T-helper 1 cell treated with Interleukin-12 subunit alpha and Interleukin-12 subunit beta and Interleukin-4 antibody, amounts not matched to agents 30 μg/mL and 1 μg/mL, for 36 hours (primary cell): ENCODE data around the gene CMIP.

ENCODE experiments used
- H3K27ac Mint-ChIP-seq: one replicate; pipeline ENCODE4 v1.8.0; 2021; ENCODE audit warnings: mild to moderate bottlenecking, mixed read lengths
- H3K27me3 Mint-ChIP-seq: one replicate; pipeline ENCODE4 v1.8.0; 2021; ENCODE audit warnings: low read depth, mixed read lengths
- H3K36me3 Mint-ChIP-seq: one replicate; pipeline ENCODE4 v1.8.0; 2021; ENCODE audit warnings: low read depth, mixed read lengths
- H3K4me1 Mint-ChIP-seq: one replicate; pipeline ENCODE4 v1.8.0; 2021; ENCODE audit warnings: low read depth, mixed read lengths
- H3K4me3 Mint-ChIP-seq: one replicate; pipeline ENCODE4 v1.8.0; 2021; ENCODE audit warnings: mild to moderate bottlenecking, moderate library complexity, mixed read lengths
- H3K9me3 Mint-ChIP-seq: one replicate; pipeline ENCODE4 v1.8.0; 2021; ENCODE audit warnings: mixed read lengths

CMIP gene

GRCh38 chr16:81531419-81531821 lies 86.8 kb downstream of the CMIP start:
- no peaks in the 10 kb centered on the region for H3K9me3 Mint-ChIP-seq
- no peak overlapping the region for H3K4me3 Mint-ChIP-seq
- peaks cover 6% of the 10 kb centered on the region for H3K36me3 Mint-ChIP-seq
- H3K27me3 Mint-ChIP-seq: no peaks in the 10 kb centered on the region
- H3K4me1 Mint-ChIP-seq: peaks cover 25% of the 10 kb centered on the region
- no peak overlapping the region for H3K27ac Mint-ChIP-seq

- Mint-ChIP-seq H3K27ac (no peak overlapping the region), H3K9me3 (no peaks in the 10 kb centered on the region), H3K4me1 (peaks cover 20% of the 10 kb centered on the region), H3K27me3 (no peaks in the 10 kb centered on the region), H3K4me3 (no peak overlapping the region), H3K36me3 (no peaks in the 10 kb centered on the region)
Observed at GRCh38 chr16:81532491-81533174, 88.0 kb downstream of the CMIP start.

- no peak overlapping the region for H3K4me3 Mint-ChIP-seq
- H3K9me3 Mint-ChIP-seq: no peaks in the 10 kb centered on the region
Observed at GRCh38 chr16:81533175-81533507, 88.5 kb downstream of the CMIP start.

GRCh38 chr16:81535679-81536360 lies 91.2 kb downstream of the CMIP start:
- H3K27ac Mint-ChIP-seq: no peak overlapping the region
- H3K9me3 Mint-ChIP-seq: no peaks in the 10 kb centered on the region
- H3K27me3 Mint-ChIP-seq: no peaks in the 10 kb centered on the region
- H3K36me3 Mint-ChIP-seq: no peaks in the 10 kb centered on the region
- H3K4me1 Mint-ChIP-seq: peaks cover 4% of the 10 kb centered on the region
- no peak overlapping the region for H3K4me3 Mint-ChIP-seq

More at GRCh38 chr16:81533175-81533507, 88.5 kb downstream of the CMIP start:
- Mint-ChIP-seq H3K27ac (no peak overlapping the region), H3K36me3 (no peaks in the 10 kb centered on the region), H3K27me3 (no peaks in the 10 kb centered on the region), H3K4me1 (peaks cover 19% of the 10 kb centered on the region)

- Mint-ChIP-seq H3K4me3 (no peak overlapping the region), H3K9me3 (no peaks in the 10 kb centered on the region), H3K27me3 (no peaks in the 10 kb centered on the region), H3K4me1 (peaks cover 4% of the 10 kb centered on the region), H3K36me3 (no peaks in the 10 kb centered on the region), H3K27ac (no peak overlapping the region)
Observed at GRCh38 chr16:81536648-81537047, 92.0 kb downstream of the CMIP start.

- no peak overlapping the region for H3K27ac Mint-ChIP-seq
- H3K27me3 Mint-ChIP-seq: no peaks in the 10 kb centered on the region
- H3K9me3 Mint-ChIP-seq: no peaks in the 10 kb centered on the region
- no peak overlapping the region for H3K4me3 Mint-ChIP-seq
- H3K4me1 Mint-ChIP-seq: peaks cover 3% of the 10 kb centered on the region
- no peaks in the 10 kb centered on the region for H3K36me3 Mint-ChIP-seq
Observed at GRCh38 chr16:81537721-81538561, 93.3 kb downstream of the CMIP start.

- Mint-ChIP-seq H3K27ac (no peak overlapping the region), H3K4me3 (no peak overlapping the region), H3K27me3 (no peaks in the 10 kb centered on the region), H3K9me3 (no peaks in the 10 kb centered on the region), H3K36me3 (peaks cover 2% of the 10 kb centered on the region), H3K4me1 (peaks cover 5% of the 10 kb centered on the region)
Observed at GRCh38 chr16:81539009-81539758, 94.6 kb downstream of the CMIP start.

GRCh38 chr16:81539759-81540472 lies 95.3 kb downstream of the CMIP start:
- Mint-ChIP-seq H3K4me3 (no peak overlapping the region), H3K4me1 (peaks cover 6% of the 10 kb centered on the region), H3K27me3 (no peaks in the 10 kb centered on the region), H3K36me3 (peaks cover 2% of the 10 kb centered on the region), H3K9me3 (no peaks in the 10 kb centered on the region), H3K27ac (no peak overlapping the region)

GRCh38 chr16:81541314-81541713 lies 96.7 kb downstream of the CMIP start:
- Mint-ChIP-seq H3K27ac (no peak overlapping the region), H3K4me1 (peaks cover 16% of the 10 kb centered on the region), H3K9me3 (no peaks in the 10 kb centered on the region), H3K36me3 (peaks cover 2% of the 10 kb centered on the region), H3K4me3 (no peak overlapping the region), H3K27me3 (no peaks in the 10 kb centered on the region)

GRCh38 chr16:81542609-81543570 lies 98.3 kb downstream of the CMIP start:
- Mint-ChIP-seq H3K9me3 (no peaks in the 10 kb centered on the region), H3K27me3 (no peaks in the 10 kb centered on the region), H3K4me1 (peaks cover 17% of the 10 kb centered on the region), H3K4me3 (no peak overlapping the region), H3K36me3 (peaks cover 2% of the 10 kb centered on the region), H3K27ac (no peak overlapping the region)

GRCh38 chr16:81543571-81543970 lies 99.0 kb downstream of the CMIP start:
- Mint-ChIP-seq H3K4me1 (peaks cover 17% of the 10 kb centered on the region), H3K36me3 (peaks cover 2% of the 10 kb centered on the region), H3K27ac (no peak overlapping the region), H3K27me3 (no peaks in the 10 kb centered on the region), H3K4me3 (no peak overlapping the region), H3K9me3 (no peaks in the 10 kb centered on the region)

GRCh38 chr16:81544261-81544660 lies 99.7 kb downstream of the CMIP start:
- Mint-ChIP-seq H3K4me1 (peaks cover 20% of the 10 kb centered on the region), H3K27ac (no peak overlapping the region), H3K4me3 (no peak overlapping the region), H3K9me3 (no peaks in the 10 kb centered on the region), H3K36me3 (peaks cover 2% of the 10 kb centered on the region), H3K27me3 (no peaks in the 10 kb centered on the region)

- no peaks in the 10 kb centered on the region for H3K27me3 Mint-ChIP-seq
- no peak overlapping the region for H3K4me3 Mint-ChIP-seq
- H3K27ac Mint-ChIP-seq: no peak overlapping the region
- H3K9me3 Mint-ChIP-seq: no peaks in the 10 kb centered on the region
- H3K36me3 Mint-ChIP-seq: peaks cover 2% of the 10 kb centered on the region
- peaks cover 18% of the 10 kb centered on the region for H3K4me1 Mint-ChIP-seq
Observed at GRCh38 chr16:81544700-81545271, 100.2 kb downstream of the CMIP start.
